GM19395 (cell line): ENCODE data around the gene TARS3.
"Not testable (repeated sequence)": the region's sequence is repeated elsewhere in the genome, so short reads cannot be mapped to it uniquely, and the experiment has no call there.

Experiments
- ATAC-seq: cut with Tn5 transposase; IDR thresholded peaks from one replicate; pipeline ENCODE4 v1.9.1; 2021; ENCODE audit warnings: mild to moderate bottlenecking, moderate library complexity; ENCODE audit not compliant: unreplicated experiment

The TARS3 gene

DNA sequence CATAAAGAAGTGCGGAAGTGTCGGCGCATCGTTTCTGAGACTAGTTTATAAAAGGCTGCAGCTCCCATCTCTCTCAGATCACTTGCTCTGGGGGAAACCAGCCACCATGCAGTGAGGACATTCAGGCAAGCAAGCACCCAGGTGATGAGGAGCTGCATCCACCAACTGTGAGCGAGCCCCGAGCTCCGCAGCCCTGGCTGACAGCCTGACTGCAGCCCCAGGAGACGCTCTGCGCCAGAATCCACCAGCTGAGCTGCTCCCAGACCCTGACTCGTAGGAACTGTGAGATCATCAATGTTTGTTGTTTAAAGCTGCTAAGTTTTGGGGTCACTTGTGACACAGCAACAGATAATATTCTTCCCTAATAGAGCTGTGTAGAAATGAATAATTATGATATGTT, 67.1 kb downstream of the TARS3 start:
- ATAC-seq = no peak

- ATAC-seq = not testable (repeated sequence)
Measured at GRCh38 chr15:101654624-101655337, 69.5 kb downstream of the TARS3 start.

DNA sequence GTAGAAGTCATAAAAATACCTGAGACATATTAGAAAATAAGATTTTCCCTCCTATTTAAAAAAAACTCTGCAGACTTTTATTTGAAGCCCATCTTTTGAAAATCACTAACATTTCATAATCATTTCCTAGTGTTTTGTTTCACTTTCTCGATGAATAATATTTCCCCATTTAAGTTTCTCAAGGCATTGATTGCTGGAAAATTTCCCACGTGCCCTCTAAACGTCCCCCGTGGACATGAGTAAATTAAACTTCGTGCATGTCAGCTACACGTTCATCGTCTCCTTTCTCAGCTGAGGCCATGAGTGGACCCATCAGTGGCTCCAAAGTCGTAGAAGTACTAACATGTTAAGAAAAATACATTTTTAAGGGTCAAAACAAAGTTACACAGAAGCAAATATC, 70.1 kb downstream of the TARS3 start:
- ATAC-seq = no peak

- ATAC-seq = no peak
Measured at GRCh38 chr15:101652786-101653430, 71.4 kb downstream of the TARS3 start.

DNA sequence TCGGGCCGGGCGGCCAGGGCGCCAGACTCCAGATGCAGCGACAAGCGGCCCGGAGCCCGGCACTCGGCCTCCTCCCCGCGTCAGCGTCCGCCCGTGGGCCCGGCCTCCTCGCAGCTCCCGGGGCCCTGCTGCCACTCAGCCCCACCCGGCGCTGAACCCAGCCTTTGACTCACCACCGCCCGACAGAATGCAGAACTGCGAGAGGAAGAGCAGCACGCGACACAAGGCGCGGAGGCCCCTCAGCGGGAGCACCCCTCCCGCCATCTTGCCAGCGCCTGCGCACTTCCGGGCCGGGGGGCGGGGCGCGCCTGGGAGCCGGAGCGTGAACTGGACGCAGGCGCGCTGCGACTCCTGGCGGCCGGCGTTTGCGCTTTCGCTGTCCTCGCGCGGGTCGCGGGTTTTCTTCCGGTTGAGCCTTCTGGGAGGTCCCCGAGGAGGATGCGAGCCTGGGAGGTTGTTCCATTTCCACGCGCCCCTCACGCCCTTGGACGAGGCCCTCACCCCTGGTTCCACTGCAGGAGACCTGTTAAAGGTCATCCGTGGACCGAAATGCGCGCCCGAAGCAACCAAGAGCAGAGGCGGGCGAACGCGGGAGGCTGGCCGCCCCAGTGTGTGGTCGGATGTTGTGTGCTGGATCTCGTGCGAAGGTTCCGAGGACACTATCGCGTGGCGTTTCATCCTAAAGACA, 72.0 kb downstream of the TARS3 start, which contains the start of gene TM2D3:
Gene TM2D3 (minus strand): TSS at position 284 of the 688 bp plus-strand sequence. CDS start 20 bp downstream, at position 264.
- peak; percentile 87 for ATAC-seq

GRCh38 chr15:101651554-101652097, 72.6 kb downstream of the TARS3 start:
- peak; percentile 54 for ATAC-seq

GRCh38 chr15:101650145-101650544, 74.1 kb downstream of the TARS3 start:
- no peak for ATAC-seq

DNA sequence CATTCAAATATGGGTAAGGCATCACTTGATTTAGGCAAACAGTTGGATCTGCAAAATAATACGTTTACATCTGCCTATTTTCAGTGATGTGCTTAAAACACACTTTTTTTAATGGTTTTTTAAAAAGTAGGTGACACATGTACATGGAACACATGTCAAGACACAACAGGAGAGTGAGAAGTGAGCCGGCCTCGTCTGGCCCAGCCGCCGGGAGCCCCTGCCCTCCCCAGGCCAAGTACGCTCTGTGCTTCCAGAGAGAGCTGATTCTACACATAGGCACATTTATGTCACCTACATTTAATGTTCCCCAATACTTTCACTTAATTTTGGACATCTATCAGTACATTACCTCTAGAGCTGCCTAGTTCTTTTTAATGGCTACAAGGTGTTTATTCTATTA, 75.9 kb downstream of the TARS3 start:
- no peak for ATAC-seq

DNA sequence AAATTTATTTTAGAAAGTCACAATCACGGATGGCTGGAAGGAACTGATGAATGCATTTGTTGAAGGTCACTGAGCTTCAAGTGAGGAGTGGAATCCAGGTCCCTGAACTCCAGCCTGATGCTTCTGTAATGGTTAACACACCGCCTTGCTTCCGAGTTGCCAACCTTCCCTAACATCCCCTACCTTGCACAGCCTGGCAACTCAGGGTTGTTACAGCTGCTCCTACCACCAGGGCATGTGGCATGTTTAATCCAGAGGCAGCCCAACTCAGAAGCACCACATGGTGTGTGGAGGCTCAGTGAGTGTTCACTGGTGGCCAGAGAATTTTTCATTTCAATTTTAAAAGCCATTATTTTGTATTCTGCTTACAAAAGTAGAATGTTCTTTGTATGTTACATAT, 77.0 kb downstream of the TARS3 start:
- no peak for ATAC-seq

- ATAC-seq = no peak
Measured at GRCh38 chr15:101646672-101647071, 77.6 kb downstream of the TARS3 start.

DNA sequence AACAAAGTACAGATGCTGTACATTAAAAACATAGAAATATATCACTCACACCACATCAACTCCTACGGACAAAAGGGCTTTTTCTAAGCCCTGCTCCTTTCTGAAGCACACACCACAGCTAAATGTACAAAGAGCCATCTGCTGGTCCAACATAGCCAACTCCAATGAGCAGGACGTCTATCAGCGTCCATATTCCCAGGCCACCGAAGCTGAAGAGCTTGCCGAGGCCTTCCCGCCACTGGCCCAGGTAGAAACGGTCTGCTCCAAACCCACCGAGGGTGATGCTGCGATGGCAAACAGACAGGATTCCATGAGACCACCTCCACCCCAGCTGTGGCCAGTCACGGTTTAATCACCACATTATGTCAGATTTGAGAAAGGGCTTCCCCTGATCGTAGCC, 81.9 kb downstream of the TARS3 start:
- ATAC-seq = no peak

DNA sequence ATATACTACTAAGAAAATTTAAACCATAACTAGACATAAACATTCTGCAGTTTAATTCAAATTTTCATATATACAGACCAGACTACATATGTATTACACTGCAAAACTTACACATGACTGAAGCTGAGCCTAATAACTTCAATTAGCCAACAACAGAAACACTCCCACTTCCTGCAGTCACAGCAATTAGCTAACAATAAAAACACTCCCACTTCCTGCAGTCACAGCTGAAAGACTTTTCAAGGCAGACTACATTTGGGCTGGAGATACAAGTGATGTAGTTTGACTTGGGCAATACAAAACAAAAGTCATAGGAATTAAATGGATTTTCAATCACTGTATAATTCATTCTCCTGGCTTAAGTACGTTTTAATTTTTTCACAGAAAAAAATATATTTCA, 82.4 kb downstream of the TARS3 start:
- ATAC-seq = no peak

- ATAC-seq = peak; percentile 79
Measured at GRCh38 chr15:101641129-101641764, 83.0 kb downstream of the TARS3 start.

DNA sequence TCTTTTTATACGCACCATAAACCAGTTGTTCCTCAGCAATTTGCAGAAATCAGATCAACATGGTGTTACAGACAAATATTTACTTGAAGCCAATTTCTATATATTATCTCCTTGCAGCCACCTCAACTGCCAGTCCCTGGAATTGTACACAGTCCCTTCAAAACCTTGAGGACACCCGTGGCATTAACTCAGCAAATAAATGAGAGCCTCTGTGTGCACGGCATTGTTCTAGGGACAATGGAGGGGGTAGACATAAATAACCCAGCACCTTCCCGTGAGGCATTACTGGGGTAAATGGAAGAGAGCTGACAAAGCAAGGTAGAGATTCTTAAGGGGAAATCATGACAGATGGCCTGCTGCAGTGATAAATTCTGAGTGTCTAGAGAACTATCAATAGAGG, 84.6 kb downstream of the TARS3 start:
- ATAC-seq = no peak

GRCh38 chr15:101637919-101638318, 86.4 kb downstream of the TARS3 start:
- no peak for ATAC-seq

- ATAC-seq = no peak
Measured at GRCh38 chr15:101637516-101637915, 86.8 kb downstream of the TARS3 start.

DNA sequence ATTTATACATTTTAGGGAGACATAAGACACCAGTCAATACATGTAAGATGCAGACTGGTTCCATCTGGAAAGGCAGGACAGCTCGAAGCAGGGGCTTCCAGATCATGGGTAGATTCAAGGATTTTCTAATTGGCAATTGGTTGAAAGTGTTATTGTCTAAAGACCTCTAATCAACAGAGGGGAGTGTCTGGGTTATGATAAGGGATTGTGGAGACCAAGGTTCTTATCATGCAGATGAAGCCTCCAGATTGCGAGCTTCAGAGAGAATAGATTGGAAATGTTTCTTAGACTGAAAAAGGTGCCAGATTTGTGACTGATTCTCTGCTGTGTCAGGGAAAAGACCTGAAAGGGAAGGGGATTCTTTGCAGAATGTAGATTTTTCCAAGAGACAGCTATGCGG, 87.2 kb downstream of the TARS3 start:
- ATAC-seq = no peak

DNA sequence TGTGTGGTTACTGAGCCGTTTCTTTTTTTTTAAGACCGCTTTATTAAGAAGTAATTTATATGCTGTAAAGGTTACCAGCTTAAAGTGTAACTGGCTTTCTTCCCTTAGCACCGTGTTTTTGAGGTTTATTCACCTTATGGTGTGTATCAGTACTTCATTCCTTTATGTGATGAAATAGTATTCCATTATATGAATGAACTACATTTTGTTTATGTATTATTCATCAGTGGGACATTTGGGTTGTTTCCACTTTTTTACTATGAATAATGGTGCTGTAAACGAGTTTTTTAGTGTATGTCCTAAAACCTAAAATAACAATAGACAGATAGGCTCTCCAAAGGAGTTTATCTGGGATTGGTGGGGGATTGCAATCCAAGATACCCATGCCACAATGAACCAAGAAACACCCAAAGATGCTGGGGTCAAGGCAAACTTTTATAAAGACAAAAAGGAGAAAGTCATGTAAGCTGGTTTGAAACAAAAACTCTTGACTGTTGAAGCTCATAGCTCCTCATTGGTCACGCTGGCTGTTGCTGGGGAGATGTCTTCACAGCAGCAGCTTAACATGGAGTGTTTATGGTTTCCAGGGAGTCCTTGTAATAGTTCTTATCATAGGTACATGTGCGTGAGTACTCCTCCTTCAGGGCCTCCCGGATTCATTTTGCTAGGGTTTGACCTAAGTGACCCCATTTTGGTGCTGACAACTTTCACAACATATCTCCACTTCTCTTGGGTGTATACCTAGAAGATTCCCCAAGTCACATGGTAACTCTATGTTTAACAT, 88.1 kb downstream of the TARS3 start:
- no peak for ATAC-seq

DNA sequence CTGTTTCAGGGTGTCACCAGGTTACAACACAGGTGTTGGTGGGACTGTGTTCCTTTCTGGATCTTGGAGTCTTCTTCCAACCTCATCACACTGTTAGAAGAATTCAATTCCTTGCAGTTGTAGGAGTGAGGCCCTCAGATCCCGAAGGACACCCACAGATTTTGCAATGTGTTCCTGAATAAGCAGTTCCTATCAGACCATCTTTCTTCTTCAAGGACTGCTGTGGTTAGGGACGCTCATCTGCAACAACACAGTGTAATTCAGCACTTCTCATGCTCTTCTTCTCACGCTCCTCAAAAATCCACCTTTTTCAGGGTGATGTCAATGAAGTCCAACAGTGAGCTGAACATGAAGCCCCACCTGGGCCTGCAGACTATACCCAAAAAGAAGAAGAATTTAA, 90.9 kb downstream of the TARS3 start:
- no peak for ATAC-seq

- ATAC-seq = not testable (repeated sequence)
Measured at GRCh38 chr15:101626729-101627128, 97.5 kb downstream of the TARS3 start.
